Measurements from ENCODE around the gene ARHGAP21. TPM values are rescaled to one million over a fixed set of nuclear protein-coding genes. Genes with fewer than 3 reads are reported as not detected.

Gene ARHGAP21
- total and polyA plus RNA-seq, 9 of the 15 experiments (the other 6 are each of a cell fraction or from before 2014, with no cell fraction given) = 13.6 to 145 (median 60.8) TPM

DNA sequence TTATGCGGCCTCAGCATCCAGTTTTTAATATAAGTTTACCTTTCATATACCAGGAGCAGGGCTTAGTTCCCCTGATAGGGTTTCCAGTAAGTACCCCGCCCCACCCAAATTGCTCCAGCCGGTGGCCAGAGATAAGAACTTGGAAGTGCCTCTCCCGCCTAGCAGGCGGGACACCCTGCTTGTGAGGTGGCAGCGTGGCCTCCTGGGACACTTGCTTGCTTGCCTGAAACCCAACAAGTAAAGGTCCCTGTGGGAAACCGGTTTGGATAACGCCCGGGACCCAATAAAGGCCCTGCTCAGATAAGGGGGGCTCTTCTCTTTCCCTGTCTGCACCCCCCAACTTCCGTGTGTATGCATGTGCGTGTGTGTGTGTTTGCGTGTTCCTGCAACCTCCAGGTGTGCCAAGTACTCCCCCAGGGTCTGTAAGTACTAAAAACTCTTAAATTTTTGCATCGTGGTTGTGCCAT lies 154.3 kb downstream of the ARHGAP21 start (continued):
- TF ChIP-seq ESRRB (CRISPR knock-in tag; IDR thresholded peaks at IDR 0.05; ENCODE audit: borderline replicate concordance) = no peak
- TF ChIP-seq MYNN (IDR thresholded peaks at IDR 0.05) = peak; percentile 89
- no peak for TF ChIP-seq MYNN (CRISPR knock-in tag; IDR thresholded peaks at IDR 0.05)
- TF ChIP-seq, protein P1, sequence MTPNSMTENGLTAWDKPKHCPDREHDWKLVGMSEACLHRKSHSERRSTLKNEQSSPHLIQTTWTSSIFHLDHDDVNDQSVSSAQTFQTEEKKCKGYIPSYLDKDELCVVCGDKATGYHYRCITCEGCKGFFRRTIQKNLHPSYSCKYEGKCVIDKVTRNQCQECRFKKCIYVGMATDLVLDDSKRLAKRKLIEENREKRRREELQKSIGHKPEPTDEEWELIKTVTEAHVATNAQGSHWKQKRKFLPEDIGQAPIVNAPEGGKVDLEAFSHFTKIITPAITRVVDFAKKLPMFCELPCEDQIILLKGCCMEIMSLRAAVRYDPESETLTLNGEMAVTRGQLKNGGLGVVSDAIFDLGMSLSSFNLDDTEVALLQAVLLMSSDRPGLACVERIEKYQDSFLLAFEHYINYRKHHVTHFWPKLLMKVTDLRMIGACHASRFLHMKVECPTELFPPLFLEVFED (CRISPR knock-in tag; conservative IDR thresholded peaks at IDR 0.05) = no peak
- TF ChIP-seq POLR2G (IDR thresholded peaks at IDR 0.05; ENCODE audit: low read depth, low read length) = peak; percentile 49
- peak; percentile 66 for TF ChIP-seq EP400 (IDR thresholded peaks at IDR 0.05)
- peak; percentile 60; the same call in 1 of the 2 replicates for TF ChIP-seq CREB1 (IDR thresholded peaks at IDR 0.05)
- TF ChIP-seq CREB1 (CRISPR knock-in tag; IDR thresholded peaks at IDR 0.05) = no peak
- 0 out of 2 replicates have a peak, but pooled peaks have one; percentile 34 for TF ChIP-seq CBX1 (IDR thresholded peaks at IDR 0.05; ENCODE audit: low read depth)
- TF ChIP-seq, protein P2, sequence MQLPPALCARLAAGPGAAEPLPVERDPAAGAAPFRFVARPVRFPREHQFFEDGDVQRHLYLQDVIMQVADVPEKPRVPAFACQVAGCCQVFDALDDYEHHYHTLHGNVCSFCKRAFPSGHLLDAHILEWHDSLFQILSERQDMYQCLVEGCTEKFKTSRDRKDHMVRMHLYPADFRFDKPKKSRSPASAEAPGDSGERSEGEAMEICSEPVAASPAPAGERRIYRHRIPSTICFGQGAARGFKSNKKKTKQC (CRISPR knock-in tag; IDR thresholded peaks at IDR 0.05) = no peak
- peak; percentile 85 for TF ChIP-seq GATA2 (CRISPR knock-in tag; IDR thresholded peaks at IDR 0.05)
- no peak for TF ChIP-seq HDAC1 (IDR thresholded peaks at IDR 0.05)
- TF ChIP-seq KDM2B (CRISPR knock-in tag; IDR thresholded peaks at IDR 0.05) = no peak
- TF ChIP-seq, protein P3, sequence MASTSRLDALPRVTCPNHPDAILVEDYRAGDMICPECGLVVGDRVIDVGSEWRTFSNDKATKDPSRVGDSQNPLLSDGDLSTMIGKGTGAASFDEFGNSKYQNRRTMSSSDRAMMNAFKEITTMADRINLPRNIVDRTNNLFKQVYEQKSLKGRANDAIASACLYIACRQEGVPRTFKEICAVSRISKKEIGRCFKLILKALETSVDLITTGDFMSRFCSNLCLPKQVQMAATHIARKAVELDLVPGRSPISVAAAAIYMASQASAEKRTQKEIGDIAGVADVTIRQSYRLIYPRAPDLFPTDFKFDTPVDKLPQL (IDR thresholded peaks at IDR 0.05; ENCODE audit: extremely low read depth, insufficient read length) = no peak
- TF ChIP-seq ZNF830 (CRISPR knock-in tag; IDR thresholded peaks at IDR 0.05) = no peak
- TF ChIP-seq ZNF197 (CRISPR knock-in tag; IDR thresholded peaks at IDR 0.05; ENCODE audit: low read depth) = no peak
- TF ChIP-seq ZFP30 (CRISPR knock-in tag; IDR thresholded peaks at IDR 0.05; ENCODE audit: borderline replicate concordance) = no peak
- TF ChIP-seq, protein P4, sequence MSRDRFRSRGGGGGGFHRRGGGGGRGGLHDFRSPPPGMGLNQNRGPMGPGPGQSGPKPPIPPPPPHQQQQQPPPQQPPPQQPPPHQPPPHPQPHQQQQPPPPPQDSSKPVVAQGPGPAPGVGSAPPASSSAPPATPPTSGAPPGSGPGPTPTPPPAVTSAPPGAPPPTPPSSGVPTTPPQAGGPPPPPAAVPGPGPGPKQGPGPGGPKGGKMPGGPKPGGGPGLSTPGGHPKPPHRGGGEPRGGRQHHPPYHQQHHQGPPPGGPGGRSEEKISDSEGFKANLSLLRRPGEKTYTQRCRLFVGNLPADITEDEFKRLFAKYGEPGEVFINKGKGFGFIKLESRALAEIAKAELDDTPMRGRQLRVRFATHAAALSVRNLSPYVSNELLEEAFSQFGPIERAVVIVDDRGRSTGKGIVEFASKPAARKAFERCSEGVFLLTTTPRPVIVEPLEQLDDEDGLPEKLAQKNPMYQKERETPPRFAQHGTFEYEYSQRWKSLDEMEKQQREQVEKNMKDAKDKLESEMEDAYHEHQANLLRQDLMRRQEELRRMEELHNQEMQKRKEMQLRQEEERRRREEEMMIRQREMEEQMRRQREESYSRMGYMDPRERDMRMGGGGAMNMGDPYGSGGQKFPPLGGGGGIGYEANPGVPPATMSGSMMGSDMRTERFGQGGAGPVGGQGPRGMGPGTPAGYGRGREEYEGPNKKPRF (IDR thresholded peaks at IDR 0.05; ENCODE audit: low read depth, low read length) = no peak
- TF ChIP-seq NCOA2 (IDR thresholded peaks at IDR 0.05; ENCODE audit: partially characterized antibody in 2 of 2) = no peak
- TF ChIP-seq ZNF586 (CRISPR knock-in tag; conservative IDR thresholded peaks at IDR 0.05) = no peak
- peak; percentile 72; the same call in 1 of the 2 replicates for TF ChIP-seq NBN (IDR thresholded peaks at IDR 0.05; ENCODE audit: low read depth)
- no peak for TF ChIP-seq MTA1 (IDR thresholded peaks at IDR 0.05; ENCODE audit: borderline replicate concordance)
- TF ChIP-seq, protein P5, sequence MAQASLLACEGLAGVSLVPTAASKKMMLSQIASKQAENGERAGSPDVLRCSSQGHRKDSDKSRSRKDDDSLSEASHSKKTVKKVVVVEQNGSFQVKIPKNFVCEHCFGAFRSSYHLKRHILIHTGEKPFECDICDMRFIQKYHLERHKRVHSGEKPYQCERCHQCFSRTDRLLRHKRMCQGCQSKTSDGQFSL (CRISPR knock-in tag; IDR thresholded peaks at IDR 0.05) = peak; percentile 92
- TF ChIP-seq, protein P5 (tag; IDR thresholded peaks at IDR 0.05) = no peak
